Sigmoid colon (tissue), 4 donors: ENCODE results near the gene PLPPR1.

ENCODE experiments used
- POLR2A ChIP-seq, 2 donors: fragments of 450-650 bp; IDR thresholded peaks; one replicate each; pipeline ENCODE4 v1.6.1; 2016; ENCODE audit warnings: antibody characterized with exemption in 2 of 2, mild to moderate bottlenecking in 2 of 2, moderate library complexity in 2 of 2
- POLR2AphosphoS5 ChIP-seq, 4 donors: sonication (generic); formaldehyde crosslinking; IDR thresholded peaks; one replicate each; pipeline ENCODE4 v1.6.1; 2017; ENCODE audit warnings: antibody characterized with exemption in 4 of 4
- TF ChIP-seq, protein P1 (sequence below), 4 experiments: fragments of 450-650 bp in 3 of 4; fragments of 200-600 bp in 1 of 4; IDR thresholded peaks; one replicate each; pipeline ENCODE4 v1.5.1; 2016 to 2019; ENCODE audit warnings: antibody characterized with exemption in 4 of 4, mild to moderate bottlenecking in 3 of 4, moderate library complexity in 2 of 4

DNA sequence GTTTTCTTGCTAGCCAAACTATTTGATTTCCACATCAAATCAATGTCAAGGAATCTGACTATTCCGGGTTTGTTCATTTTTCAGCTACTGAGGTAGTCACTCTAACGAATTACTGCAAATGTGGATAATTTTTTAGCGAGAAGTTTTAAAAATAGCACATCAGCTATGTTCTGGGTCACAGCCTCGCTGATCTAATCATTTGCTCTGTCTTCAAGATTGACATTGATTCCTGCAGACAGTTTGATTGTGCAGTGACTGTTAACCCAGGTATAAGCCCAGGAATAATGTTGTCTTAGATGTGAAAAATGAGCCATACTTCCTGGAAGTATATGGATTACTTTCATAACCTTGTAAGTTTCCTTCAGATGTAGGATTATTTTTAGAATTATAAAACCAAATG lies 181.1 kb downstream of the PLPPR1 start:
- TF ChIP-seq POLR2A (IDR thresholded peaks at IDR 0.05) = no peak
- TF ChIP-seq, protein P1, sequence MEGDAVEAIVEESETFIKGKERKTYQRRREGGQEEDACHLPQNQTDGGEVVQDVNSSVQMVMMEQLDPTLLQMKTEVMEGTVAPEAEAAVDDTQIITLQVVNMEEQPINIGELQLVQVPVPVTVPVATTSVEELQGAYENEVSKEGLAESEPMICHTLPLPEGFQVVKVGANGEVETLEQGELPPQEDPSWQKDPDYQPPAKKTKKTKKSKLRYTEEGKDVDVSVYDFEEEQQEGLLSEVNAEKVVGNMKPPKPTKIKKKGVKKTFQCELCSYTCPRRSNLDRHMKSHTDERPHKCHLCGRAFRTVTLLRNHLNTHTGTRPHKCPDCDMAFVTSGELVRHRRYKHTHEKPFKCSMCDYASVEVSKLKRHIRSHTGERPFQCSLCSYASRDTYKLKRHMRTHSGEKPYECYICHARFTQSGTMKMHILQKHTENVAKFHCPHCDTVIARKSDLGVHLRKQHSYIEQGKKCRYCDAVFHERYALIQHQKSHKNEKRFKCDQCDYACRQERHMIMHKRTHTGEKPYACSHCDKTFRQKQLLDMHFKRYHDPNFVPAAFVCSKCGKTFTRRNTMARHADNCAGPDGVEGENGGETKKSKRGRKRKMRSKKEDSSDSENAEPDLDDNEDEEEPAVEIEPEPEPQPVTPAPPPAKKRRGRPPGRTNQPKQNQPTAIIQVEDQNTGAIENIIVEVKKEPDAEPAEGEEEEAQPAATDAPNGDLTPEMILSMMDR (IDR thresholded peaks at IDR 0.05) = no peak
- no peak for TF ChIP-seq POLR2AphosphoS5 (IDR thresholded peaks at IDR 0.05)
